GM12892 (cell line): ENCODE measurements around the gene PDE3B.
A peak's percentile ranks its signal among the peaks of the same experiment; 100 is the strongest.
"Not testable (repeated sequence)": the region's sequence is repeated elsewhere in the genome, so short reads cannot be mapped to it uniquely, and the experiment has no call there.

Source experiments
- DNase-seq: peaks from one replicate; pipeline ENCODE4 v3.0.0; 2011; ENCODE audit not compliant: insufficient read length
- FAIRE-seq: peaks from 2 replicates; lab custom pipeline; 2011; peaks lifted over from hg19 to GRCh38; lab: Jason Lieb, UNC
- POLR2A ChIP-seq: IDR thresholded peaks from 2 replicates; pipeline ENCODE4 v1.6.1; 2011; ENCODE audit warnings: low read depth, low read length, control low read depth
- POLR2AphosphoS5 ChIP-seq: IDR thresholded peaks from 2 replicates; pipeline ENCODE4 v1.6.1; 2011; ENCODE audit warnings: low read depth, low read length, control low read depth
- TAF1 ChIP-seq: IDR thresholded peaks from 2 replicates; pipeline ENCODE4 v1.6.1; 2011; ENCODE audit warnings: low read depth, mild to moderate bottlenecking, control low read depth, low read length, borderline replicate concordance

PDE3B gene

GRCh38 chr11:14644226-14645014 is 816 bp downstream of the PDE3B start:
- DNase-seq (peak; percentile 31), FAIRE-seq (peak; percentile 76)

GRCh38 chr11:14645015-14645912 is 1.7 kb downstream of the PDE3B start:
- no peak for FAIRE-seq
- TF ChIP-seq POLR2A (no peak), POLR2AphosphoS5 (no peak), TAF1 (no peak)
- DNase-seq, result no peak

More at GRCh38 chr11:14644226-14645014, 816 bp downstream of the PDE3B start:
- TF ChIP-seq POLR2AphosphoS5 (no peak), TAF1 (no peak), POLR2A (no peak; the same call in 1 of the 2 replicates)

DNA sequence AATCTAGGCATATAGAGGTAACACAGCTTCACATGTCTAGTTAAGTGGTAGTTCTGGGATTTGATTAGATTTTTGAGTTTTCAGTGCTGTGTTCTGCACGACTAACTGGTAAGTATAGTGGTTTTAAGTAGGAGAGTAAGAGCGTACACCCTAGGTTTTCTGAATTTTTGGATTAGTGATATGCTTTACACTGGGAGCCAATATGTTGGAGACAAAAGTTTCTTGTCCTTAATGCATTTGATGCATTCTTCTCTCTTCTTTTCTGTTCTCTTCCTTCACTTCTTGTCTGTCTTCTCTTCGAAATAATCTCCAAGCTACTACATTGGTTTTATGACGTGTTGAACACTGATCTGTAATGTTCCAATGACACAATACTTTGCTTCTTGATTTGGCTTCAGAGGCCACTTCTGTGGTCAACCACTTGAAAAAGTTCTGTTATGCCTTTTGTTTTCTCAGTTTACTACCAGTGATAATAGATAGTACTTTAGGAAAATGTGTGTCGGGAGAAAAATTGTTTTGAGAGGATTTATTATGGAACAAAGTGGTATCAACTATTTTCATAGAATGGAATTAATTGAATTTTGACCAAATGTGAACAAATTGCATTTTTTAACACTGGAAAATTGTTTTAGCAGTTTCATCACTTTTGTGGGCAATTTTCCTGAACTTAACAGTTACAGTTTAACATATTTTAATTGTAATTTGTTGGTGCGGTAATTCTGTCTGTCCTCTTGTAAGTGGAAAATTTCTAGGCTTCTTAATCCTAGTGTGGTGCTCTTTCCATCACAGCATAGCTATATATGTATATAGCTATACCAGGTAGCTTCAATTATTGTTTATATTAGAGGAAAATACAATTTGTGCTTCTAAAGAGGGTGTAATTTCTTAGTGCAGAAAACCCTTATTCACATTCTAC is 2.6 kb downstream of the PDE3B start:
- peak; percentile 73 for FAIRE-seq
- no peak for DNase-seq
- TF ChIP-seq POLR2A, result no peak
- no peak for TF ChIP-seq TAF1
- TF ChIP-seq POLR2AphosphoS5, result no peak

DNA sequence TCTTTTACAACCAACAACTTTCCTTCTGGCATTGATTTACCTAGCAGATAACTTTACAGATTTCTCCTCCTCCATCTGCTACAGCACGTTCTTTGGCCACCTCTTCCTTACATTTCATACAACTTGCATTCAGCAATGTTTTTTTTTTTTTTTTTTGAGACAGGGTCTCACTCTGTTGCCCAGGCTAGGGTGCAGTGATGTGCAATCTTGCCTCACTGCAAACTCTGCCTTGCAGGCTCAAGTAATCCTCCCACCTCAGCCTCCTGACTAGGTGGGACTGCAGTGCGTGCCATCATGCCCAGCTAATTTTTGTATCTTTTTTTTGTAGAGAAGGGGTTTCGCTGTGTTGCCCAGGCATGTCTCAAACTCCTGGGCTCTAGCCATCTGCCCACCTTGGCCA is 6.5 kb downstream of the PDE3B start:
- no peak for DNase-seq
- no peak for FAIRE-seq
- no peak for TF ChIP-seq TAF1
- TF ChIP-seq POLR2AphosphoS5, result no peak
- no peak for TF ChIP-seq POLR2A

DNA sequence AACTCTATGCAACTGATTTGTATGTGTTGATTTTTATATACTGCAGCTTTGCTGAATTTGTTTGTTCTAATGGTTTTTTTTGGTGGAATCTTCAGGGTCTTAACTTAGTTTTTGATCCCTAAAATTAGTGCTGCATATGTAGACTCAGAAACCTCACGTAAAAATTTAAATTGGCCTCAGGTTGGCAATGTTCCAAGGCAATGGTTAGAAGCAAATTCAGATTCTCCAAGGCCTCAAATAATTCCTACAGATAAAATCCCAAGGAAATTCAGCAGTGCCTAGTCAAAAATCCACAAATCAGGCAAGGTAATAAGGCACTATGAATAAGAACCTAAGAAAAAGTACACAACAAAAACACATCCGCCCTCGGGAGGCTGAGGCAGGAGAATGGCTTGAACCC is 9.5 kb downstream of the PDE3B start:
- DNase-seq, result no peak
- FAIRE-seq, result no peak
- TF ChIP-seq TAF1 (no peak), POLR2AphosphoS5 (no peak), POLR2A (no peak)

GRCh38 chr11:14655435-14655834 is 11.8 kb downstream of the PDE3B start:
- TF ChIP-seq TAF1, result no peak
- TF ChIP-seq POLR2A, result no peak
- TF ChIP-seq POLR2AphosphoS5, result no peak
- no peak for DNase-seq
- no peak for FAIRE-seq

DNA sequence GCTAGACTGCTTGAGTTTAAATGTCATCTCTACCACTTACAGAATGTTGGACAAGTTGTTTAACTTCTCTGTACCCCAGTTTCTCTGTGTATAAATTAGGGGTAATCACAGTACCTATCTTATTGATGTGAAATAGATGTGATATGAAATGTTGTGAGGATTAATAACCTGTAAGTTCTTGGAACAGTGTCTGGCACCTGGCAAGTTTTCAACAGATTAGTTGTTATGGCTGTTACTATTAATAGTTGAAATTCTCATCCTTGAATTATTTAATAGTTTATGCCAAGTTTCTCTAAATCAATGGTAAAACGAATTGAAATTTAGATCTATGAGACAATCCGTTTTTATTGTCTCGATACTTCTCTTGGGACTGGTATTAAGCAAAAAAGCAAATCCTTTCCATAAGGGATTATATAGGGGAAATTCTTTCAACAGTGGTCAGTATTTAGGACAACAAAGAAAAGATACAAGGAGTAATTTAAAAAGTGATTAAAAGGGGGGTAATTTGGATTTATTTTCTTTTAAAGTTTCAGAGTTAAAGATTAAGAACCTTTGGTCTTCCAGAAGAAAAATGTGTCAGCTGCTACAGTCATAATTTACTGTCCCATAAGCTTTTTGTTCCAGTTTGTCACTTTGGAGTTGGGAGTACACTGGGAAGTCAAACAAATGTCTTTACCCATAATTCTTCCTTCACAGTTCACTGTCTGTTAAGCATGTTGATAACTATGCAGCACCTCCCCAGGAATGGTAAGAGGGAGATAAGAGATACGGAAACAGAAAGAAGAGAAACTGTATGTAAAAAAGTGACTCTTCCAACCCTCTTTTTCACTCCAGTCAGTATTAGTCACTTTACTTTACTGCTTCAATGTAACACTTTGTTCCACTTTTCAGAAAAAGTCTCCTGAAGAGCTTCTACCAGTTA is 13.2 kb downstream of the PDE3B start:
- FAIRE-seq (no peak), DNase-seq (no peak)
- no peak for TF ChIP-seq POLR2AphosphoS5
- no peak for TF ChIP-seq TAF1
- no peak for TF ChIP-seq POLR2A

GRCh38 chr11:14657841-14658240 is 14.2 kb downstream of the PDE3B start:
- FAIRE-seq, result no peak
- DNase-seq, result no peak
- TF ChIP-seq POLR2AphosphoS5 (no peak), TAF1 (no peak), POLR2A (no peak)

DNA sequence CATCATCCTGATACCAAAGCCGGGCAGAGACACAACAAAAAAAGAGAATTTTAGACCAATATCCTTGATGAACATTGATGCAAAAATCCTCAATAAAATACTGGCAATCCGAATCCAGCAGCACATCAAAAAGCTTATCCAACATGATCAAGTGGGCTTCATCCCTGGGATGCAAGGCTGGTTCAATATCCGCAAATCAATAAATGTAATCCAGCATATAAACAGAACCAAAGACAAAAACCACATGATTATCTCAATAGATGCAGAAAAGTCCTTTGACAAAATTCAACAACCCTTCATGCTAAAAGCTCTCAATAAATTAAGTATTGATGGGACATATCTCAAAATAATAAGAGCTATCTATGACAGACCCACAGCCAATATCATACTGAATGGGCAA is 21.3 kb downstream of the PDE3B start:
- not testable (repeated sequence) for FAIRE-seq, DNase-seq

DNA sequence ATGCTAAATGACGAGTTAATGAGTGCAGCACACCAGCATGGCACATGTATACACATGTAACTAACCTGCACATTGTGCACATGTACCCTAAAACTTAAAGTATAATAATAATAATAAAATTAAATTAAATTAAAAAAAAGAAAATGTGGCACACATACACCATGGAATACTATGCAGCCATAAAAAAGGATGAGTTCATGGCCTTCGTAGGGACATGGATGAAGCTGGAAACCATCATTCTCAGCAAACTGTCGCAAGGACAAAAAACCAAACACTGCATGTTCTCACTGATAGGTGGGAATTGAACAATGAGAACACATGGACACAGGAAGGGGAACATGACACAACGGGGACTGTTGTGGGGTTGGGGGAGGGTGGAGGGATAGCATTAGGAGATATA is 23.7 kb downstream of the PDE3B start:
- FAIRE-seq, DNase-seq: not testable (repeated sequence)
